ENCODE measurements around the gene DMWD.

DMWD gene

DNA sequence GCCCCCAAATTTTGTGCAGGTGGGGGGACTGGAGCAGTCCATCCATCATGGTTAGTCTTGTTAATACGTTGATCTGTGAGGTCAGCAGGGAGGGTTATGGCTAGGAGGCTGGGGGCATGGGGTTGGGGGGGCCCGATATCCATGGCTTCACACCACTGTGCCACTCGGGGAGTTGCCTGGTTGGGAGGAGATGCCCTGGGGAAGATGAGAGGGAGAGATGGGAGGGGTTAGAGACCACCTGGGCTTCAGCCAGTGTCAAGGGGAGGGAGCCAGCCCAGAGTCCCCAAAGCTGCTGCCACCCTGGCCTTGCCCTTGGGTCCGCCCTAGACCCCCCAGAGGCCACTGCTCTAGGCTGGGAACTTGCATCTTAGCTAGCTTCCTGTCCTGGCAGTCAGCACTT, 8.5 kb downstream of the DMWD start:
- Histone ChIP-seq H3F3A (ENCODE audit: insufficient read depth) (peaks cover 3% of the 10 kb centered on the region; the same call in 1 of the 2 replicates), H3K9me2 (replicated peaks; ENCODE audit: insufficient read depth, low read length) (no peaks in the 10 kb centered on the region), H2AFZ (ENCODE audit: low read depth, low read length, severe bottlenecking) (no peak overlapping the region), H3K9ac (ENCODE audit: low read length) (no peak overlapping the region), H3K27me3 (ENCODE audit: low read length) (no peaks in the 10 kb centered on the region), H3K79me2 (ENCODE audit: insufficient read depth, low read length) (no peaks in the 10 kb centered on the region), H3K9me3 (ENCODE audit: insufficient read depth, low read length) (no peaks in the 10 kb centered on the region), H3K4me2 (ENCODE audit: low read depth, low read length, poor library complexity, severe bottlenecking) (no peak overlapping the region), H3K4me3 (ENCODE audit: insufficient read depth, low read length, poor library complexity, severe bottlenecking) (no peak overlapping the region), H3K27ac (ENCODE audit: low read depth, low read length) (no peak overlapping the region), H4K20me1 (ENCODE audit: low read depth, low read length) (no peaks in the 10 kb centered on the region), H3K36me3 (ENCODE audit: low read length) (no peaks in the 10 kb centered on the region)
- TF ChIP-seq EZH2phosphoT487 (conservative IDR thresholded peaks at IDR 0.05; ENCODE audit: low read length): no peak
- TF ChIP-seq, protein P1, sequence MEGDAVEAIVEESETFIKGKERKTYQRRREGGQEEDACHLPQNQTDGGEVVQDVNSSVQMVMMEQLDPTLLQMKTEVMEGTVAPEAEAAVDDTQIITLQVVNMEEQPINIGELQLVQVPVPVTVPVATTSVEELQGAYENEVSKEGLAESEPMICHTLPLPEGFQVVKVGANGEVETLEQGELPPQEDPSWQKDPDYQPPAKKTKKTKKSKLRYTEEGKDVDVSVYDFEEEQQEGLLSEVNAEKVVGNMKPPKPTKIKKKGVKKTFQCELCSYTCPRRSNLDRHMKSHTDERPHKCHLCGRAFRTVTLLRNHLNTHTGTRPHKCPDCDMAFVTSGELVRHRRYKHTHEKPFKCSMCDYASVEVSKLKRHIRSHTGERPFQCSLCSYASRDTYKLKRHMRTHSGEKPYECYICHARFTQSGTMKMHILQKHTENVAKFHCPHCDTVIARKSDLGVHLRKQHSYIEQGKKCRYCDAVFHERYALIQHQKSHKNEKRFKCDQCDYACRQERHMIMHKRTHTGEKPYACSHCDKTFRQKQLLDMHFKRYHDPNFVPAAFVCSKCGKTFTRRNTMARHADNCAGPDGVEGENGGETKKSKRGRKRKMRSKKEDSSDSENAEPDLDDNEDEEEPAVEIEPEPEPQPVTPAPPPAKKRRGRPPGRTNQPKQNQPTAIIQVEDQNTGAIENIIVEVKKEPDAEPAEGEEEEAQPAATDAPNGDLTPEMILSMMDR (IDR thresholded peaks at IDR 0.05; ENCODE audit: insufficient read depth, low read length, poor library complexity, severe bottlenecking): no peak

DNA sequence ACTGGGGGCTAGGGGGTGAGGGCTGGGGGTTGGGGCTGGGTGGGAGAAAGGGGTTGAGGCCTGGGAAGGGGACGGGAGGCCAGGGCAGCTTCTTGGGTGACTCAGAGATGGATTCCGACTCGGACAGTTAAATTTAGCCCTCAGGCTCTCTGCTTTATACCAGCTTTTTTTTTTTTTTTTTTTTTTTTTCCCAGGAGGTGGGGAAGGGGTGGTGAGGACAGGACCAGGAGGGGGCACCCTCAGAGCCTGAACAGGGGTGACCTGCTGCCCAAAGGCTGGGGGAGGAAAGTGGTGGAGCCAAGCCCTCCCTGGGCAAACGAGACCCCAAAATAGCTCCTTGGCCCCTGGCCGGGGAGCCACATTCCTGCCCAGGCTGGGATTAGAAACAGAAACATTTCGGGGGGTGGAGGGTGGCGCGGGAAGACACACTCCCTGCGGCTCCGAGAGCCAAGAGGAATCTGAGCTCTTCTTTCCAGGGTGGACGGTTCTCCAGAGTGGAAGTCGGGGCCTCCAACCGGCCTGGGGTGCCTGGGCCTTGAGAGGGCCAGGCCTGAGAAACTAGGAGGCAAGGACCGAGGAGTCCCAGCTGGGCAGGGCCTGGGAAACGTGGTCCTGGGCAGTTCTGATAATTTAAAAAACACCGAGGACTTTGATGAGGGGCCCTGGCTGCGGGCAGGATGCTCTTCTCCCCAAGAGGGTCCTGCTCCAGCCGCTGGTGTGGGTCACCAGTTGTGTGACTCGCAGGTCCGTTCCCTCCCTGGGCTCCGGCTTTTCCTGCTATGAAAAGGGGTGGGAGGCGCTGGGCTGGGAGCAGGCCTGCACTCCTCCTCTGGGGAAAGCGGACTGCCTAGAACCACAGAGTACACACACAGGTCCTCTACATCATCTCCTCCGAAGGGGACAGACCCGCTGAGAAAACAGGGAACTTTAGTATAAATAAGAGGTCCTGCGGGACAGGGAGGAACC, 9.5 kb downstream of the DMWD start:
- no peak overlapping the region for H3K9ac ChIP-seq (ENCODE audit: low read length)
- H2AFZ ChIP-seq (ENCODE audit: low read depth, low read length, severe bottlenecking): no peak overlapping the region
- no peak overlapping the region for H3K4me3 ChIP-seq (ENCODE audit: insufficient read depth, low read length, poor library complexity, severe bottlenecking)
- H3K4me2 ChIP-seq (ENCODE audit: low read depth, low read length, poor library complexity, severe bottlenecking): no peak overlapping the region
- no peaks in the 10 kb centered on the region for H3K79me2 ChIP-seq (ENCODE audit: insufficient read depth, low read length)
- H4K20me1 ChIP-seq (ENCODE audit: low read depth, low read length): no peaks in the 10 kb centered on the region
- H3K9me3 ChIP-seq (ENCODE audit: insufficient read depth, low read length): no peaks in the 10 kb centered on the region
- no peaks in the 10 kb centered on the region for H3K36me3 ChIP-seq (ENCODE audit: low read length)
- no peak overlapping the region for H3K27ac ChIP-seq (ENCODE audit: low read depth, low read length)
- H3F3A ChIP-seq (ENCODE audit: insufficient read depth): peaks cover 3% of the 10 kb centered on the region; the same call in 1 of the 2 replicates
- H3K27me3 ChIP-seq (ENCODE audit: low read length): no peaks in the 10 kb centered on the region
- H3K9me2 ChIP-seq (replicated peaks; ENCODE audit: insufficient read depth, low read length): no peaks in the 10 kb centered on the region
- TF ChIP-seq, protein P1 (IDR thresholded peaks at IDR 0.05; ENCODE audit: insufficient read depth, low read length, poor library complexity, severe bottlenecking): no peak
- no peak for TF ChIP-seq EZH2phosphoT487 (conservative IDR thresholded peaks at IDR 0.05; ENCODE audit: low read length)

DNA sequence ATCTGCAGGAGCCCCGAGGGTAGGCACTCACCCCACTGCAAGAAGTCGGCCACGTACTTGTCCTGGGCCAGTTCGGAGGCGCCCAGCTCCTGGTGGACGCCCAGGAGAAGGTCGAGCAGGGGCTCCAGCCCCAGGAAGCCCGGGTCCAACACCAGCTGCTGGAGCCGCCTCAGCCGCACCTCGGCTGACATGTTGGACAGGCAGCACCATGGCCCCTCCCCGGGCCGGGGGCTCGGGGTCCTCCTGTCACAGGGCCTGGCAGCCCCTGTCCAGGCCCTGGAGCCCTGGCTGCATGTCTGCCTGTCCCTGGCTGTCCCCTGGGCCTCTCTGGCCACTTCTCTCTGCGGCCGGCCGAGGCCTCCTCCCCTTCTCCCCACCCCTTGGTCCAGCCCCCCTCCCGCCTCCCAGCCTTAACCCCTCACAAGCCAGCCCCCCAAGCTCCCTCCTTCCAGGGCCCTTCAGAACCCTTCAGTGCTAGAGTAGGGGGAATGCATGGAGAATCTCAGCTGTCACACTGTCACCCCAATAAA, 10.4 kb downstream of the DMWD start, which contains the start of gene DMPK:
Gene DMPK, minus strand, starts transcription at position 329 of the 530 bp plus-strand sequence. Its CDS starts 138 bp downstream, at position 191.
- H3K4me3 ChIP-seq (ENCODE audit: insufficient read depth, low read length, poor library complexity, severe bottlenecking): no peak within 1 kb of the TSS
- TF ChIP-seq EZH2phosphoT487 (conservative IDR thresholded peaks at IDR 0.05; ENCODE audit: low read length): no peak
- TF ChIP-seq, protein P1 (IDR thresholded peaks at IDR 0.05; ENCODE audit: insufficient read depth, low read length, poor library complexity, severe bottlenecking): no peak
- H3K9me2 ChIP-seq (replicated peaks; ENCODE audit: insufficient read depth, low read length): no peaks in the 10 kb centered on the region
- no peak within 1 kb of the TSS for H3K9ac ChIP-seq (ENCODE audit: low read length)
- H3K27me3 ChIP-seq (ENCODE audit: low read length): no peaks in the 10 kb centered on the region
- H3K27ac ChIP-seq (ENCODE audit: low read depth, low read length): no peak within 1 kb of the TSS
- peaks cover 3% of the 10 kb centered on the region; the same call in 1 of the 2 replicates for H3F3A ChIP-seq (ENCODE audit: insufficient read depth)
- no peak within 1 kb of the TSS for H3K4me2 ChIP-seq (ENCODE audit: low read depth, low read length, poor library complexity, severe bottlenecking)
- no peaks in the 10 kb centered on the region for H3K9me3 ChIP-seq (ENCODE audit: insufficient read depth, low read length)
- no peak within 1 kb of the TSS for H2AFZ ChIP-seq (ENCODE audit: low read depth, low read length, severe bottlenecking)
- H4K20me1 ChIP-seq (ENCODE audit: low read depth, low read length): no peaks in the 10 kb centered on the region
- no peaks in the 10 kb centered on the region for H3K79me2 ChIP-seq (ENCODE audit: insufficient read depth, low read length)
- no peaks in the 10 kb centered on the region for H3K36me3 ChIP-seq (ENCODE audit: low read length)

All from SU-DHL-6 (cell line).